ENCODE measurements around the gene BET1L. TPM values are rescaled to one million over a fixed set of nuclear protein-coding genes. Genes with fewer than 3 reads are reported as not detected.

BET1L gene
- total RNA-seq, 1 experiment from 2014 or later, result 89.0 TPM

GRCh38 chr11:209275-210121 is 2.3 kb upstream of the BET1L start:
- TF ChIP-seq TCF7L2 (IDR thresholded peaks at IDR 0.05; ENCODE audit: low read depth, low read length) (no peak), REST (IDR thresholded peaks at IDR 0.05; ENCODE audit: insufficient read depth in 1 of 2, low read depth in 2 of 2, low read length in 1 of 2) (peak in 1 of 2 experiments; percentile 33; a peak in 1 of 4 replicates), SIN3A (IDR thresholded peaks at IDR 0.05; ENCODE audit: borderline replicate concordance, insufficient read depth, low read depth, low read length) (no peak), POLR2AphosphoS5 (IDR thresholded peaks at IDR 0.05; ENCODE audit: low read depth, low read length) (no peak), CTCF (IDR thresholded peaks at IDR 0.05) (no peak)
- CTCF ChIA-PET, result interaction anchor here (0.6 kb wide), 2 partner anchors 46 to 145 kb away, joined by 4 to 5 read pairs; no protein-coding TSS in a partner anchor
- no peaks in the 10 kb centered on the region for H3K27me3 ChIP-seq (ENCODE audit: control insufficient read depth, insufficient read depth, low read length)
- H3K27ac ChIP-seq (ENCODE audit: low read length), result peak overlapping the region; percentile 100
- H3K4me3 ChIP-seq (ENCODE audit: low read depth in 2 of 2, low read length in 2 of 2), result peak overlapping the region; percentile 99 to 100
- POLR2A ChIA-PET, result no interaction called here
- H3K36me3 ChIP-seq (ENCODE audit: control insufficient read depth, insufficient read depth, low read length), result peaks cover 37% of the 10 kb centered on the region
- no peak for DNase-seq (ENCODE audit: low read depth, low spot score)
- no TSS peak for BruUV-seq (replicated peaks)
- ATAC-seq, result no peak
- in situ Hi-C loops (cut with HindIII; ENCODE audit: low pct_unique_long_range_greater_than_20kb, low sequenced_read_pairs) (no loop called here), intact Hi-C loops (cut with micrococcal nuclease; ENCODE audit: unreplicated experiment) (loop anchor here (10.0 kb wide), 1 partner anchor 145 kb away; no protein-coding TSS in a partner anchor)
- no peaks in the 10 kb centered on the region for H3K9me3 ChIP-seq (ENCODE audit: control insufficient read depth, insufficient read depth, low read depth, low read length)
- H3K4me1 ChIP-seq (ENCODE audit: control insufficient read depth, insufficient read depth, low read length), result peaks cover 33% of the 10 kb centered on the region

GRCh38 chr11:208917-209260 is 1.7 kb upstream of the BET1L start:
- H3K27me3 ChIP-seq (ENCODE audit: control insufficient read depth, insufficient read depth, low read length), result no peaks in the 10 kb centered on the region
- H3K4me3 ChIP-seq (ENCODE audit: low read depth in 2 of 2, low read length in 2 of 2), result peak overlapping the region; percentile 99 to 100
- ChIA-PET POLR2A (no interaction called here), CTCF (no interaction called here)
- ATAC-seq, result peak; percentile 5
- TF ChIP-seq TCF7L2 (IDR thresholded peaks at IDR 0.05; ENCODE audit: low read depth, low read length), result no peak
- no peak for TF ChIP-seq REST (IDR thresholded peaks at IDR 0.05; ENCODE audit: insufficient read depth in 1 of 2, low read depth in 2 of 2, low read length in 1 of 2)
- intact Hi-C loops (cut with micrococcal nuclease; ENCODE audit: unreplicated experiment) (no loop called here), in situ Hi-C loops (cut with HindIII; ENCODE audit: low pct_unique_long_range_greater_than_20kb, low sequenced_read_pairs) (no loop called here)
- no TSS peak for BruUV-seq (replicated peaks)
- peaks cover 33% of the 10 kb centered on the region for H3K4me1 ChIP-seq (ENCODE audit: control insufficient read depth, insufficient read depth, low read length)
- H3K9me3 ChIP-seq (ENCODE audit: control insufficient read depth, insufficient read depth, low read depth, low read length), result no peaks in the 10 kb centered on the region
- H3K36me3 ChIP-seq (ENCODE audit: control insufficient read depth, insufficient read depth, low read length), result peaks cover 32% of the 10 kb centered on the region
- no peak for DNase-seq (ENCODE audit: low read depth, low spot score)
- peak overlapping the region; percentile 100 for H3K27ac ChIP-seq (ENCODE audit: low read length)

Data from Panc1 (cell line).